ENCODE measurements around the gene LRRN4.
A peak's percentile ranks its signal among the peaks of the same experiment; 100 is the strongest.
"Not testable (repeated sequence)": the region's sequence is repeated elsewhere in the genome, so short reads cannot be mapped to it uniquely, and the experiment has no call there.

The LRRN4 gene

GRCh38 chr20:6058684-6059295, 4.9 kb upstream of the LRRN4 start:
- peak; percentile 46 to 84 for DNase-seq

- no peak for DNase-seq
Measured at GRCh38 chr20:6057691-6058090, 3.8 kb upstream of the LRRN4 start.

GRCh38 chr20:6057139-6057538, 3.3 kb upstream of the LRRN4 start:
- no peak for DNase-seq

GRCh38 chr20:6055981-6056569, 2.2 kb upstream of the LRRN4 start:
- no peak for DNase-seq

- no peak for DNase-seq
Measured at GRCh38 chr20:6055161-6055783, 1.4 kb upstream of the LRRN4 start.

- not testable (repeated sequence) for DNase-seq
Measured at GRCh38 chr20:6054689-6055051, 810 bp upstream of the LRRN4 start.

GRCh38 chr20:6053064-6053775, 640 bp downstream of the LRRN4 start:
- DNase-seq: no peak

GRCh38 chr20:6051505-6051904, 2.4 kb downstream of the LRRN4 start:
- no peak for DNase-seq

GRCh38 chr20:6048391-6048790, 5.5 kb downstream of the LRRN4 start:
- no peak for DNase-seq

- no peak for DNase-seq
Measured at GRCh38 chr20:6046432-6046831, 7.4 kb downstream of the LRRN4 start.

GRCh38 chr20:6045566-6045965, 8.3 kb downstream of the LRRN4 start:
- DNase-seq: no peak

- DNase-seq: no peak
Measured at GRCh38 chr20:6044115-6044514, 9.7 kb downstream of the LRRN4 start.

- no peak for DNase-seq
Measured at GRCh38 chr20:6041808-6042265, 12.0 kb downstream of the LRRN4 start.

GRCh38 chr20:6040958-6041807, 12.7 kb downstream of the LRRN4 start:
- no peak for DNase-seq

GRCh38 chr20:6040540-6040939, 13.3 kb downstream of the LRRN4 start:
- no peak for DNase-seq

- DNase-seq: no peak
Measured at GRCh38 chr20:6039766-6040165, 14.1 kb downstream of the LRRN4 start.

GRCh38 chr20:6038256-6038655, 15.6 kb downstream of the LRRN4 start:
- DNase-seq: no peak

GRCh38 chr20:6037082-6037481, 16.8 kb downstream of the LRRN4 start:
- DNase-seq: no peak

- DNase-seq: no peak
Measured at GRCh38 chr20:6036213-6036612, 17.6 kb downstream of the LRRN4 start.

- no peak for DNase-seq
Measured at GRCh38 chr20:6034134-6034969, 19.5 kb downstream of the LRRN4 start.

- not testable (repeated sequence) for DNase-seq
Measured at GRCh38 chr20:6032907-6033306, 21.0 kb downstream of the LRRN4 start.

Measured in NCI-H2081 (cell line).